ENCODE data around the gene PPFIBP1.

- TF ChIP-seq GATA2 (IDR thresholded peaks at IDR 0.05; ENCODE audit: low read depth, low read length), result no peak
- no peak for TF ChIP-seq GATA3 (IDR thresholded peaks at IDR 0.05; ENCODE audit: low read depth, low read length)
Measured at GRCh38 chr12:27504507-27504906, 19.5 kb upstream of the PPFIBP1 start.
